GM12878 (cell line): ENCODE data around the gene KARS1. TPM values are rescaled to one million over a fixed set of nuclear protein-coding genes. Genes with fewer than 3 reads are reported as not detected.

Experiments used
- ATAC-seq: fragments of 200-7000 bp; cut with Tn5 transposase; 3 replicates; pipeline ENCODE4 v1.9.1; 2020; ENCODE audit warnings: mild to moderate bottlenecking, moderate library complexity
- BruUV-seq: library from RNA; stranded (reverse); fragments of 400-500 nt; replicated peaks from 2 replicates; lab custom pipeline; 2021; lab: Mats Ljungman, UMichigan
- CTCF ChIA-PET: fragments of 300-600 bp; sonication (Branson Sonifier 250); formaldehyde crosslinking; extraction: SDS; loops from one replicate; lab custom pipeline; 2021; ENCODE audit warnings: inconsistent platforms; lab: Yijun Ruan, JAX
- POLR2A ChIA-PET: fragments of 350-600 bp; formaldehyde crosslinking; extraction: SDS; loops from one replicate; lab custom pipeline; 2021; ENCODE audit warnings: inconsistent platforms; lab: Charles Lee
- RAD21 ChIA-PET: fragments of 300-600 bp; sonication (Branson Sonifier 250); formaldehyde crosslinking; loops from one replicate; lab custom pipeline; 2023; ENCODE audit warnings: antibody characterized with exemption; ENCODE audit not compliant: unreplicated experiment; lab: Charles Lee
- SMC1A ChIA-PET: fragments of 300-600 bp; sonication (Branson Sonifier 250); formaldehyde crosslinking; loops from one replicate; lab custom pipeline; 2023; ENCODE audit not compliant: unreplicated experiment, uncharacterized antibody; lab: Charles Lee
- DNase-seq: peaks from one replicate; pipeline ENCODE4 v3.0.0-alpha.2; 2011; ENCODE audit warnings: low read depth, low spot score
- FAIRE-seq: peaks from 3 replicates; lab custom pipeline; 2011; peaks lifted over from hg19 to GRCh38; lab: Jason Lieb, UNC
- H2AFZ ChIP-seq: 2 replicates; pipeline ENCODE4 v1.6.0; 2011; ENCODE audit warnings: low read depth, low read length, control low read depth; ENCODE audit not compliant: control insufficient read depth
- H3K27ac ChIP-seq: 2 replicates; pipeline ENCODE4 v1.5.1; 2011; ENCODE audit warnings: control low read depth; ENCODE audit not compliant: control insufficient read depth, insufficient read depth
- H3K27me3 ChIP-seq, 2 experiments: replicated peaks in 1 of 2; 2 replicates each; pipeline versions ENCODE4 v1.6.0 to v1.6.1; 2011; ENCODE audit warnings: low read length in 1 of 2; ENCODE audit not compliant: control insufficient read depth in 2 of 2, insufficient read depth in 2 of 2
- H3K36me3 ChIP-seq, 2 experiments: 2 replicates each; pipeline ENCODE4 v1.5.1; 2011; ENCODE audit warnings: low read length in 1 of 2; ENCODE audit not compliant: control insufficient read depth in 2 of 2, insufficient read depth in 2 of 2
- H3K4me1 ChIP-seq: 2 replicates; pipeline ENCODE4 v1.6.1; 2011; ENCODE audit warnings: mild to moderate bottlenecking, low read length, moderate library complexity, mixed read lengths; ENCODE audit not compliant: control insufficient read depth, insufficient read depth
- H3K4me2 ChIP-seq: 2 replicates; pipeline ENCODE4 v1.6.0; 2011; ENCODE audit warnings: control low read depth; ENCODE audit not compliant: control insufficient read depth, insufficient read depth
- H3K4me3 ChIP-seq: fragments of 200-600 bp; sonication (generic); 2 replicates; pipeline ENCODE4 v1.5.1; 2016
- H3K79me2 ChIP-seq: 2 replicates; pipeline ENCODE4 v1.6.0; 2011; ENCODE audit warnings: low read length; ENCODE audit not compliant: control insufficient read depth, insufficient read depth
- H3K9ac ChIP-seq: 2 replicates; pipeline ENCODE4 v1.8.0; 2011; ENCODE audit warnings: low read length, control low read depth, mixed read lengths; ENCODE audit not compliant: control insufficient read depth, insufficient read depth
- H3K9me3 ChIP-seq: replicated peaks from 3 replicates; pipeline ENCODE4 v1.5.1; 2011; ENCODE audit warnings: mild to moderate bottlenecking, low read length; ENCODE audit not compliant: control insufficient read depth, insufficient read depth
- H4K20me1 ChIP-seq: 2 replicates; pipeline ENCODE4 v1.6.0; 2011; ENCODE audit not compliant: control insufficient read depth, insufficient read depth
- CREB1 ChIP-seq: IDR thresholded peaks from 2 replicates; pipeline ENCODE4 v1.6.1; 2012; ENCODE audit warnings: low read depth, mild to moderate bottlenecking, inconsistent platforms
- CREM ChIP-seq: IDR thresholded peaks from 2 replicates; pipeline ENCODE4 v1.6.1; 2014; ENCODE audit warnings: antibody characterized with exemption, low read depth
- ESRRA ChIP-seq: IDR thresholded peaks from 2 replicates; pipeline ENCODE4 v1.6.1; 2012; ENCODE audit warnings: mild to moderate bottlenecking, low read length, improper control_type of control experiment
- SPI1 ChIP-seq: IDR thresholded peaks from 2 replicates; pipeline ENCODE4 v1.6.1; 2011; ENCODE audit warnings: low read depth, mild to moderate bottlenecking, low read length, moderate library complexity, borderline replicate concordance; ENCODE audit not compliant: insufficient read depth
- ZBED1 ChIP-seq: IDR thresholded peaks from 2 replicates; pipeline ENCODE4 v1.6.1; 2016; ENCODE audit warnings: borderline replicate concordance
- WGBS: methylation state at CpG from one replicate; pipeline ENCODE4 v1.1.6; 2016; ENCODE audit warnings: low lambda C conversion rate; ENCODE audit not compliant: insufficient replicate concordance, insufficient coverage; ENCODE audit errors: missing lambda C conversion rate; 5-methylcytosine and 5-hydroxymethylcytosine counted together
- in situ Hi-C: fragments of 300-500 bp; cut with MboI; formaldehyde crosslinking; loops from 9 replicates; pipeline ENCODE4 v1.14.3; 2018; ENCODE audit warnings: mixed read lengths
- intact Hi-C: fragments of 100-400 bp; cut with micrococcal nuclease; formaldehyde crosslinking; loops from one replicate; pipeline ENCODE4 v1.14.2; 2022; ENCODE audit not compliant: unreplicated experiment
- polyA plus RNA-seq, 11 experiments: library from polyadenylated mRNA; depleted of rRNA in 4 of 11; unstranded in 6 of 11; stranded (reverse) in 5 of 11; fragments of >200 nt; fragmentation: Nextera tagmentation in 4 of 11; fragmentation: Illumina TruSeq in 1 of 11; extraction: Ambion mirVana in 4 of 11; extraction: Trizol in 1 of 11; gene quantifications; 1 replicate in 1 of 11; 2 replicates in 10 of 11; pipeline versions ENCODE4 v1.2.1 to v1.2.3, GENCODE V29; 2011 to 2016; ENCODE audit warnings: inconsistent platforms in 2 of 11, missing spikeins in 2 of 11, low read depth in 1 of 11
- total RNA-seq, 4 experiments: library from RNA; depleted of rRNA in 3 of 4; stranded (reverse); fragments of >200 nt in 3 of 4; fragmentation: Illumina TruSeq in 1 of 4; extraction: Trizol in 1 of 4; gene quantifications; 2 replicates each; pipeline versions ENCODE4 v1.2.1 to v1.2.3, GENCODE V29; 2013 to 2021
- TF ChIP-seq, protein P1 (sequence below): fragments of 450-650 bp; IDR thresholded peaks from 2 replicates; pipeline ENCODE4 v1.6.1; 2017; ENCODE audit warnings: mild to moderate bottlenecking, moderate library complexity
- TF ChIP-seq, protein P2 (sequence below): fragments of 450-650 bp; IDR thresholded peaks from 2 replicates; pipeline ENCODE4 v1.6.1; 2016; ENCODE audit warnings: mild to moderate bottlenecking

KARS1 gene
- total and polyA plus RNA-seq, 10 of the 15 experiments (the other 5 are each of a cell fraction or from before 2014, with no cell fraction given): 187 to 312 (median 211) TPM

DNA sequence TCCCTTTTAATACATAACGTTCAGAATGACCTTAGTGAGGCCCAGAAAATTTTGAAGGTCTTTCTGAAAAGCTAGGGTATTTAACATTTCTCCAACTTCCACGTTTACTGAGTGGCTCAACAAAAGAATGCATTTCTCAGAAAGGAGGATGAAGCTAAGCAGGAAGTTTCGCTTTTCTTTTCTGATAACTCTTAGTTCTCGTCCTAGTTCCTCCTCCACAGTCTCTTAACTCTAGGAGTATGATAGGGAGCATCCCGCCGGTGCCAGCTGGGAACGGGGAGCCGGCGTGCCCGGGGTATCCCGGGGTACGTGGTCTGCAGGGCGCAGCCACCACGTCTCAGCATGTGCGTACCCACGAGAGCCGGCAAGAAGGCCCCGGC, 363 bp downstream of the KARS1 start:
- TSS peak; percentile 74 for BruUV-seq

More for the DNA sequence above, 363 bp downstream of the KARS1 start:
- Histone ChIP-seq H3K4me3 (peak overlapping the region; percentile 85), H4K20me1 (peaks cover 4% of the 10 kb centered on the region; the same call in 1 of the 2 replicates), H3K4me2 (peak overlapping the region; percentile 89), H3K27ac (peak overlapping the region; percentile 84), H3K27me3 (no peaks in the 10 kb centered on the region; a peak in 1 of 4 replicates), H3K9ac (peak overlapping the region; percentile 75), H3K4me1 (peaks cover 22% of the 10 kb centered on the region), H3K36me3 (peaks cover 0 to 11% of the 10 kb centered on the region in 2 experiments), H3K9me3 (no peaks in the 10 kb centered on the region), H3K79me2 (peaks cover 92% of the 10 kb centered on the region), H2AFZ (peak overlapping the region; percentile 83)
- intact Hi-C loops (loop anchor here (2.0 kb wide), 1 partner anchor 24 kb away; the partner anchor contains the start of gene ADAT1), in situ Hi-C loops (loop anchor here (5.0 kb wide), 2 partner anchors 115 to 1545 kb away; partner anchors contain the start of gene MON1B)
- SMC1A ChIA-PET: interaction anchor here (0.5 to 8.1 kb wide), 10 partner anchors 9 to 214 kb away, joined by 3 to 69 read pairs (median 3); partner anchors contain the start of genes ADAT1, CFDP1 and TMEM231
- POLR2A ChIA-PET: interaction anchor here (0.6 to 6.1 kb wide), 10 partner anchors 9 to 1044 kb away, joined by 3 to 67 read pairs (median 7); partner anchors contain the start of genes ADAT1, CFDP1, GABARAPL2 and TMEM231
- RAD21 ChIA-PET: interaction anchor here (0.6 to 6.0 kb wide), 12 partner anchors 25 to 948 kb away, joined by 3 to 46 read pairs (median 3); partner anchors contain the start of genes ADAT1 and GABARAPL2
- no peak for TF ChIP-seq CREB1
- peak; percentile 64; the same call in 1 of the 2 replicates for TF ChIP-seq ESRRA
- TF ChIP-seq CREM: no peak
- no peak for TF ChIP-seq SPI1
- TF ChIP-seq ZBED1: peak; percentile 16; the same call in 1 of the 2 replicates
- TF ChIP-seq, protein P1, sequence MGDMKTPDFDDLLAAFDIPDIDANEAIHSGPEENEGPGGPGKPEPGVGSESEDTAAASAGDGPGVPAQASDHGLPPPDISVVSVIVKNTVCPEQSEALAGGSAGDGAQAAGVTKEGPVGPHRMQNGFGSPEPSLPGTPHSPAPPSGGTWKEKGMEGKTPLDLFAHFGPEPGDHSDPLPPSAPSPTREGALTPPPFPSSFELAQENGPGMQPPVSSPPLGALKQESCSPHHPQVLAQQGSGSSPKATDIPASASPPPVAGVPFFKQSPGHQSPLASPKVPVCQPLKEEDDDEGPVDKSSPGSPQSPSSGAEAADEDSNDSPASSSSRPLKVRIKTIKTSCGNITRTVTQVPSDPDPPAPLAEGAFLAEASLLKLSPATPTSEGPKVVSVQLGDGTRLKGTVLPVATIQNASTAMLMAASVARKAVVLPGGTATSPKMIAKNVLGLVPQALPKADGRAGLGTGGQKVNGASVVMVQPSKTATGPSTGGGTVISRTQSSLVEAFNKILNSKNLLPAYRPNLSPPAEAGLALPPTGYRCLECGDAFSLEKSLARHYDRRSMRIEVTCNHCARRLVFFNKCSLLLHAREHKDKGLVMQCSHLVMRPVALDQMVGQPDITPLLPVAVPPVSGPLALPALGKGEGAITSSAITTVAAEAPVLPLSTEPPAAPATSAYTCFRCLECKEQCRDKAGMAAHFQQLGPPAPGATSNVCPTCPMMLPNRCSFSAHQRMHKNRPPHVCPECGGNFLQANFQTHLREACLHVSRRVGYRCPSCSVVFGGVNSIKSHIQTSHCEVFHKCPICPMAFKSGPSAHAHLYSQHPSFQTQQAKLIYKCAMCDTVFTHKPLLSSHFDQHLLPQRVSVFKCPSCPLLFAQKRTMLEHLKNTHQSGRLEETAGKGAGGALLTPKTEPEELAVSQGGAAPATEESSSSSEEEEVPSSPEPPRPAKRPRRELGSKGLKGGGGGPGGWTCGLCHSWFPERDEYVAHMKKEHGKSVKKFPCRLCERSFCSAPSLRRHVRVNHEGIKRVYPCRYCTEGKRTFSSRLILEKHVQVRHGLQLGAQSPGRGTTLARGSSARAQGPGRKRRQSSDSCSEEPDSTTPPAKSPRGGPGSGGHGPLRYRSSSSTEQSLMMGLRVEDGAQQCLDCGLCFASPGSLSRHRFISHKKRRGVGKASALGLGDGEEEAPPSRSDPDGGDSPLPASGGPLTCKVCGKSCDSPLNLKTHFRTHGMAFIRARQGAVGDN: no peak
- TF ChIP-seq, protein P2, sequence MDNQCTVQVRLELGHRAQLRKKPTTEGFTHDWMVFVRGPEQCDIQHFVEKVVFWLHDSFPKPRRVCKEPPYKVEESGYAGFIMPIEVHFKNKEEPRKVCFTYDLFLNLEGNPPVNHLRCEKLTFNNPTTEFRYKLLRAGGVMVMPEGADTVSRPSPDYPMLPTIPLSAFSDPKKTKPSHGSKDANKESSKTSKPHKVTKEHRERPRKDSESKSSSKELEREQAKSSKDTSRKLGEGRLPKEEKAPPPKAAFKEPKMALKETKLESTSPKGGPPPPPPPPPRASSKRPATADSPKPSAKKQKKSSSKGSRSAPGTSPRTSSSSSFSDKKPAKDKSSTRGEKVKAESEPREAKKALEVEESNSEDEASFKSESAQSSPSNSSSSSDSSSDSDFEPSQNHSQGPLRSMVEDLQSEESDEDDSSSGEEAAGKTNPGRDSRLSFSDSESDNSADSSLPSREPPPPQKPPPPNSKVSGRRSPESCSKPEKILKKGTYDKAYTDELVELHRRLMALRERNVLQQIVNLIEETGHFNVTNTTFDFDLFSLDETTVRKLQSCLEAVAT: no peak
- peak; percentile 52 for FAIRE-seq
- CTCF ChIA-PET: interaction anchor here (0.6 to 5.6 kb wide), 7 partner anchors 12 to 214 kb away, joined by 3 to 51 read pairs (median 3); partner anchors contain the start of genes ADAT1, CFDP1 and GABARAPL2
- WGBS: 2% methylated on average over 18 of the region's 18 CpGs
- no peak for DNase-seq
- ATAC-seq: peak; percentile 15
